K562 (cell line): ENCODE data around the gene ADAMTSL3.

ENCODE experiments used
- HDAC6 ChIP-seq: IDR thresholded peaks from 2 replicates; pipeline ENCODE4 v1.6.1; 2012; ENCODE audit warnings: low read depth, mild to moderate bottlenecking, control low read depth, inconsistent platforms, low read length, moderate library complexity
- HLTF ChIP-seq: fragments of 450-650 bp; IDR thresholded peaks from 2 replicates; pipeline ENCODE4 v1.6.1; 2016
- POLR2A ChIP-seq: fragments of 450-650 bp; conservative IDR thresholded peaks from 2 replicates; pipeline ENCODE4 v1.6.1; 2016
- TCF7L2 ChIP-seq: fragments of 150-350 bp; IDR thresholded peaks from 2 replicates; pipeline ENCODE4 v1.6.1; 2016; ENCODE audit warnings: low read depth, mild to moderate bottlenecking, low read length, moderate library complexity
- ZFX ChIP-seq: sonication (generic); formaldehyde crosslinking; IDR thresholded peaks from 2 replicates; pipeline ENCODE4 v1.8.0; 2022; ENCODE audit warnings: mild to moderate bottlenecking, missing genetic modification reagents, moderate library complexity
- TF ChIP-seq, protein P1 (sequence below): sonication (generic); formaldehyde crosslinking; IDR thresholded peaks from 2 replicates; pipeline ENCODE4 v1.8.0; 2022; ENCODE audit warnings: missing genetic modification reagents, mild to moderate bottlenecking, borderline replicate concordance

DNA sequence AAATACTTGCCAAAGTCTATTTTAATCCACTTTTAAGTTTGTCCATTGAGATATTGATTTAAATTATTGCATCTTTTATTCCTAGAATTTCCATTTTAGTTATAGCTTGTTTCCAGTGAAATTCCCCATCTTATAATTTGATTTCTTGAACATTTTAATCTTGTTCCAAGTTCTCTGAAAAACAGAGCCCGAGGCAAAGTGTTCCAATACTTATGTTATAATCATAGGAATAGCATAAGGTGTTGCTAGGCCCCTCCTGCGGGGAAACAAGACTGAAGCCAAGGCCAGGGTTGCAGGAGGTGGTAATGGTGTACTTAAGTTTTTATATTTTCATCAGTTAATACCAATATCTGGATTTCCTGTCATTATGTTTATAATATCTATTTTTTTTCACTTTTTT is 226.6 kb downstream of the ADAMTSL3 start:
- TF ChIP-seq HDAC6 (no peak), POLR2A (no peak), ZFX (CRISPR knock-in tag) (no peak), TCF7L2 (no peak), HLTF (no peak)
- TF ChIP-seq, protein P1, sequence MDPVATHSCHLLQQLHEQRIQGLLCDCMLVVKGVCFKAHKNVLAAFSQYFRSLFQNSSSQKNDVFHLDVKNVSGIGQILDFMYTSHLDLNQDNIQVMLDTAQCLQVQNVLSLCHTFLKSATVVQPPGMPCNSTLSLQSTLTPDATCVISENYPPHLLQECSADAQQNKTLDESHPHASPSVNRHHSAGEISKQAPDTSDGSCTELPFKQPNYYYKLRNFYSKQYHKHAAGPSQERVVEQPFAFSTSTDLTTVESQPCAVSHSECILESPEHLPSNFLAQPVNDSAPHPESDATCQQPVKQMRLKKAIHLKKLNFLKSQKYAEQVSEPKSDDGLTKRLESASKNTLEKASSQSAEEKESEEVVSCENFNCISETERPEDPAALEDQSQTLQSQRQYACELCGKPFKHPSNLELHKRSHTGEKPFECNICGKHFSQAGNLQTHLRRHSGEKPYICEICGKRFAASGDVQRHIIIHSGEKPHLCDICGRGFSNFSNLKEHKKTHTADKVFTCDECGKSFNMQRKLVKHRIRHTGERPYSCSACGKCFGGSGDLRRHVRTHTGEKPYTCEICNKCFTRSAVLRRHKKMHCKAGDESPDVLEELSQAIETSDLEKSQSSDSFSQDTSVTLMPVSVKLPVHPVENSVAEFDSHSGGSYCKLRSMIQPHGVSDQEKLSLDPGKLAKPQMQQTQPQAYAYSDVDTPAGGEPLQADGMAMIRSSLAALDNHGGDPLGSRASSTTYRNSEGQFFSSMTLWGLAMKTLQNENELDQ (CRISPR knock-in tag): no peak
